HG02970 (cell line): ENCODE measurements around the gene FAM53B.

Experiments
- ATAC-seq: cut with Tn5 transposase; IDR thresholded peaks from one replicate; pipeline ENCODE4 v1.9.1; 2021; ENCODE audit warnings: mild to moderate bottlenecking, moderate library complexity, moderate number of reproducible peaks; ENCODE audit not compliant: unreplicated experiment, low FRiP score

FAM53B gene

DNA sequence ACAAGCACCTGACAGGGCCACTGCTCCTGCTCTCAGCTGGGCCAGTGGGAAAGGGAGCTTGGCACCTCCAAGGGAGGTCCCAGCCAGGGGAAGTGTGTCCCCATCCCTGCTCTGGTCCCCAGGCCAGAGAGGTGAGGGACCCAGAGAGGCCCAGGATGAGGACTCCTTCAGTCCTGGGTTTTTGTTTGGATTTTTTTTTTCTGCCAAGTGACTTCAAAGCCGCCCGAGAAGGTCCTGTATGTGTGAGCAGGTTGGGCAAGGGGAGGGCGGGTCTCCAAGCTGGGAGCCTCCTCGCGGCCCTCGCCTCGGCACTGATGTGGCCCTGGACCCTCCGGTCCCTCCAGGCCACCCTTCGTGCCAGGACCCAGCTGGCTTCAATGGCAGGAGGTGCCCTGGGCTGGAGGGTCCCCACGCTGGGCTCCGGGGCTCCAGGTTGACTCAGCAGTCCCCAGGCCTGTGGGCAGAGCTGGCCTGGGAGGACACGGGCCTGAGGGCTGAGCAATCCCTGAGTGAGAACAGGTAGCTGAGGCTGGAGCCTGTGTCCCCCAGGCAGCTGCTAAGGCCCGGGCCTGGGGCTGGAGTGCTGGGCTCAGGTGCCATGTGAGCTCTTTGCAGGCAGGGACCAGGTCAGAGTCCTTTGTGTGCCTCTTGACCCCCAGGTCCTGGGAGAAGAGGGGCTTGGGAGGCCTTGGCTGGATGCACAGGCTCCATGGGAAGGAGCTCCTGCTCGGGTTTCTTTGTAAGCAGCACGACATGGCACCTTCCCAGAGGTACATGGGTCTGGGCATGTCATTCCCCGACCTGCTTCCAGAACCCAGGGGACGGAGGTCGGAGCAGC lies 140.6 kb downstream of the FAM53B start:
- ATAC-seq = no peak

DNA sequence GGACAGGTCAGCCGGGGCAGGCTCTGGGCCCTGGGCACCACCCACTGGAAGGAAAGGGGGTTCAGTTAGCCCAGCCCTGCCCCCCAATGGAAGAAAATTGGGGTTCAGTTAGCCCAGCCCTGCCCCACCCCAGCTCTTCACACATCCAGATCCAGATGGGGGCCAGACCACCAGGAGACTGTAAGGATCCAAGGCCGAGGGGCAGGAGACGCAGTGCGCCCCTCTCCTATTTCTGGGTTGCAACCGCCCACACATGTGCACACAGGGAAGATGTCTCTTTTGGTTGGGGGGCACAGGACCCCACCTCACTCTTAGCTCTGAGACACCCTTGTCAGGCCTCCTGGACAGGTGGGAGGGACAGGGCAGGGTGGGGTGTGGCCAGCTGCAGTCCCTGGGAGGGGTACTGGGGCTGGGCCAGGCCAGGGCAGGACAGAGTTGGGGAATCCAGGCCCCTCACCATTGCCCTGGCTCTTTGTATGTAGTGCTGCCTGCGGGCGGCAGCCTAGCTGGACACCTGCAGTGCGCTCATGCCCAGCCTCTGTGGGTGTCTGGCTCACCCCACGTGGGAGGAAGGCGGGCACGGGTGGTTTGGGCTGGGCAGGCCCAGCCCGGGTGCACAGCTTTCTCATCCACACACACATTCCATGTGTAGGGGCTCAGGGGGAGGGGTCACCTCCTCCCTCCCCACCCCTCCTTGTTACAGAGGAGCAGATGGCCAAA lies 141.4 kb downstream of the FAM53B start:
- no peak for ATAC-seq

DNA sequence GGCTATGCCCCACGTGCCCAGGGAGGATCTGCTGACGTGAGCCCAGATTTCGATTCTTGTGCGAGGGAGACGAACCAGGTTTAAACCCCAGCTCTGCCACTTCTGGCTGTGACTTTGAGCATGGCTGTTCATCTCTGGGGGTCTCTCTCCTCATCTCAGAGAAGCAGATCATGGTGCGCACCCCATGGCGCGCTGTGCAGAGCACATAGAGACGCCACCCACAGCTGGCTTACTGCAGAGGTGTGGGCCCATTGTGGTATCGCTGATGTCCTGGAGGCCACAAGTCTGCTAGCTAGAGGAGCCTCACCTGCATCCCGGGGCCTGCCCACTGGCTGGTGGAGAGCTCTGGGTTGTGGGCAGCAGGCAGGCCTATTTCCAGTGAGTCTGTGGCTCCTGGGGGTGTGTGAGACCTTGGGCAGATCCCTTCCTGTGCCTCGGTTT lies 142.0 kb downstream of the FAM53B start:
- no peak for ATAC-seq

DNA sequence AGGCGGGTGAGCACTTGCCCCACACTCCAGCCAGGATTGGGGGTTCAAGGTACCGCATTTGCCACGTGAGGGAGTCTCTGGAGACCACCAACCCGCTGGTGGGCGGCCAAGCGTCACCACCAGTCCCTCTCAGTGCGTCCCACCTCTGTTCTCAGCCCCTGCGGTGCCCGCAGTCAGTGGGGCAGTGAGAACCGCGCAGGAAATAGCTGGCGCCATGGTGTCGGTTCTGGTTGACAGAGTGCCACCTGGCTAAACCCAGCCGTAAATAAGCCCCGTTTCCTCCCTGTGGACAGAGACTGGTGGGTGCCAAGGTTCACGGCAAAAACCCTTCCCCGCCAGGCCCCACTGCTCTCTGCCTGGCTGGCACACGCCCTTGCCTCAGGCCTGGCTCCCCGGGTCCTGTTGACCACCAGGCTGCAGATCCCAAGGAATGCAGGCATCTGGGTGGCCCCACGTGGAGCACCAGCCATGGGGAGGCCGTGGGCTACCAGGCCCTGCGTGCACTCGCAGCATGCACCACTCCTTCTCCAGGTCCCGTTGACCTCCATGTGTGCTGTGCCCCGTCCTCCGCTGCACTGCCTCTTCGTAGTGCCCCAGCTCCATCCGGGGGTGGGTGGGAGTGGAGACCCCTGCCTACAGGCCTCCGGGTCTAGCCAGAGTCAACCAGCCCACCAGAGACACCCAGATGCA lies 142.6 kb downstream of the FAM53B start:
- no peak for ATAC-seq

DNA sequence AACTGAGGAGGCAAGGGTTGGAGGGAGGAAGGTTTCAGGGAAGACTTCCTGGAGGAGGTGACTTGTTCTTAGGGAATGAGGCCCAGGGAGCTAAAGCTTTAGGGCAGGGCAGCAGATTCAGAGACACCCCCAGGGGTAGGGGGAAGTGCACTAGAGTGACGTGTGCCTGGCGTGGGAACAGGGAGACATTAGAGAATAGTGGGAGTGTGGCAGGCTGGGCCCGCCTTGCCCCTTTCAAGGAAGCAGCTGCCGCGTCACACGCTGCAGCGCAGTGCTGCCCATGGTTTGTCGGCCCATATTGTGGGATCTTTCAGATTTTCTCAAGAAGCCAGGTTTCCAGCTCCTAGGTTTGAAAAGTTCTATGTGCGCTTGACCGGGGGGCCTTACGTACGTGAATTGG lies 143.2 kb downstream of the FAM53B start:
- ATAC-seq = no peak

DNA sequence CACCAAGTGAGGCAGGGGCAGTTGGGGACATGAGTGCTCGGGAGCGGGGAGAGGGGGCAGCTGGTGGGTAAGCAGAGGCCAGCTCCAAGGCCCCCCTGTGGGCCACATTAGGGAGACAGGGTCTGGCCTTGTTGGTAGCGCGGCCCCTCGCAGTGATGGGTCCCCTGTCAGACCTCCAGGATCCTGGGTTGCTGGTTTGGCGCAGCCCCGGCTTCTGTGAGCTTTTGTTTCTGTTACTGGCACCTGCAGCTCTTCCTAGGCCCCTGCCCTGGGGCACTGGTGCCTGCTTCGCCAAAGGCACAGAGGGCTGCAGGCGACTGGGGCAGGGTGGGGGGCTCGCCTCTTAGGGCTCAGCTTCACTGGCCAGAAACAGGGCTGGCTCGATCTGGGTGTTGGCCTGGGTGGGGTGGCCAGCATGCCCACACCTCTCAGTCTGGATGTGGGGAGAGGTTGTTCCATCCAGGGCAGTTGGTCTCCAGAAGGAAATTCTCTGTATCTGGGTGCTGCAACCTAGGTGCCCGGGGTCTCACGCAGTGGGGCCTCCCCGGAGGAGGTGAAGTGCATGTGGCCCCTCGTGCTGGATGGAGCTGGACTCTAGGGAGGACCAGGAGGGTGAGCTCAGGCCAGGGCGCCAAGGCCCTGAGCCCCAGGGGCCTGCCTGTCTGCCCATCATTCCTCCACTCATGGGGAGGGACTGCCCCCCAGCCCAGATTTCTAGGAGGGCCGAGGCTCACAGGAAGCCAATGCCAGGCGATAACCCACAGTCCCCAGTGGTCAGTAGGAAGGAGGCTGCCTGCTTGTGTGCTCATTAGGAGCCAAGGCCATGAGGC lies 143.9 kb downstream of the FAM53B start:
- no peak for ATAC-seq

DNA sequence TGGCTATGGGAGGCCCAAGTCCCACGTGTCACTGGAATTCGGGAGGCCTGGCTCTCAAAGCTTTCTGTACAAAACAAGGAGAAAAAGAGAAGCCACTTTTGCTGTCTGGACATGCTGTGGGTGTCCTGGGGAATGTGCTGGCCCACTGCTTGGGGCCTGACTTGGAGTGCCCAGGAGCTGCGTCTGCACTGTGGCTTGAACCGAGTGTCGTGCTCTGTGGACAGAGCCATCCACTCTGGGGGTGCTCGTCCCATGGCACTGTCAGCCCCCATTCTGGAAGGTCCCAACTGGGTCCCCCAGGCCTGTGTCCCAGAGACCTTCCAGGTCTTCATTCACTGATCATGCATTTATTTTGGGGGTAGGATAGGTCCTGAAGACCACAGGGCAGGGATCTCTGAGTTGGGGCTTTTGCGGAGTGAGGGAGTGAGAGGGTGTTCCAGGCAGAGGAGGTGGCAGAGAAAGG lies 144.6 kb downstream of the FAM53B start:
- ATAC-seq = no peak

DNA sequence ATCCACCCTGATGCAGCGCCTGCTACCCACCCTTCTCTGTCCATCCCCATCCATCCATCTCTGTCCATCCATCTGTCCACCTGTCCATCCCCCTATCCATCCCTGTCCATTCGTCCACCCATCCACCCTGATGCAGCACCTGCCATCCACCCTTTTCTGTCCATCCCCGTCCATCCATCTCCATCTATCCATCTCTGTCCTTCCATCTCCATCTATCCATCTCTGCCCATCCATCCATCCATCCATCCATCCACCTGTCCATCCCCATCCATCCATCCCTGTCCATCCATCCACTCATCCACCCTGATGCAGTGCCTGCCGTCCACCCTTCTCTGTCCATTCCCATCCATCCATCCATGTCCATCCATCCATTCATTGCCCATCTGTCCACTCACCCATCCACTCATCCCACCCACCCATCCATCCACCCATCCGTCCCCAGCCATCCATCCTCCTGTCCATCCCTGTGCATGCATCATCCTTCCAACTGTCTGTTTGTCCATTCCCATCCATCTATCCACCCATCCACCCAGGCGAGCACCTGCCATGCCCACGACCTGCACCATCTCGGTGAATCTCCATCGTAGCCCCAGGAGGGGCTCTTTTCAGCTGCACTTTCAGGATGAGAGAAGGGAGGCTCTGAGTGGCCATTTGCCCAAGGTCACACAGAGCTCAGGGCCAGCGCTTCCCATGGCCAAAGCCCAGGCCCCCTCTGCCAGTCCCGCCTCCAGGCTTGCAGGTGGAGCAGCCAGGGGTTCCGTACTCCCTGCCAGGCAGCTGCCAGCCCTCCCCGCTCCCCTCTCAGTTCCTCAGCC lies 145.2 kb downstream of the FAM53B start:
- ATAC-seq = no peak

DNA sequence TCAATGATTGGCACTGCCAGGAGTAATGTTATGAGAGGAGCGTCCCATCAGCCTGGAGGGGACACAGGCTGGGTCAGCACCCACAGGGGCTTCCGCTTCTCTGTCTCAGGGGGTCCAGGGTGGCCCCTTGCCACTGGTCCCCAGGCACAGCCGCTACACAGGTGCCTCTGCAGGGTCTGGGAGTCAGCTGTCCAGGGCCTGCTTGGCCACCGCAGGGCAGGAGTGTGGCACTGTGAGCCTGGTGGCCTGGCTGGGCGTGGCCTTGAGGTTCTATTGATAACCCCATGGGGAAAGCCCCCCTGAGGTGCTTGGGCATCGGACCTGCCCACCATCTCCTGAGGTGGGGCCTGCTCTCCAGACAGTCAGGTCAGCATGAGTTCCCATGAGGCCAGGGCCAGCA lies 146.0 kb downstream of the FAM53B start:
- ATAC-seq = no peak

DNA sequence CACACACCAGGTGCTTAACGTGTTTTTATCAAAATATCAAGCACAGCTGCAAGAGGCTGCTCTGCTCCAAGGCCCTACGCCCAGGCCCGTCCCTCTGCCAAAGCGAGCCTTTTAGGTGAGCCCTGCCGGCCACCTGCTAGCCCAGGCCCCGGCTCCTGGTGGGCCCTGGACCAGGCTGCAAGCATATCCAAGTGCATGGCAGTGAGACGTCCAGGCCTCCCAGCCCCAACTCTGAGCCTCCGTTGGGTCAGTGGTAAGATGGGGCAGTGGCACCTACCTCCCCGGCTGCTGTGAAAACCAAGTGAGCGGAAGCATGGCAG lies 146.4 kb downstream of the FAM53B start:
- no peak for ATAC-seq

DNA sequence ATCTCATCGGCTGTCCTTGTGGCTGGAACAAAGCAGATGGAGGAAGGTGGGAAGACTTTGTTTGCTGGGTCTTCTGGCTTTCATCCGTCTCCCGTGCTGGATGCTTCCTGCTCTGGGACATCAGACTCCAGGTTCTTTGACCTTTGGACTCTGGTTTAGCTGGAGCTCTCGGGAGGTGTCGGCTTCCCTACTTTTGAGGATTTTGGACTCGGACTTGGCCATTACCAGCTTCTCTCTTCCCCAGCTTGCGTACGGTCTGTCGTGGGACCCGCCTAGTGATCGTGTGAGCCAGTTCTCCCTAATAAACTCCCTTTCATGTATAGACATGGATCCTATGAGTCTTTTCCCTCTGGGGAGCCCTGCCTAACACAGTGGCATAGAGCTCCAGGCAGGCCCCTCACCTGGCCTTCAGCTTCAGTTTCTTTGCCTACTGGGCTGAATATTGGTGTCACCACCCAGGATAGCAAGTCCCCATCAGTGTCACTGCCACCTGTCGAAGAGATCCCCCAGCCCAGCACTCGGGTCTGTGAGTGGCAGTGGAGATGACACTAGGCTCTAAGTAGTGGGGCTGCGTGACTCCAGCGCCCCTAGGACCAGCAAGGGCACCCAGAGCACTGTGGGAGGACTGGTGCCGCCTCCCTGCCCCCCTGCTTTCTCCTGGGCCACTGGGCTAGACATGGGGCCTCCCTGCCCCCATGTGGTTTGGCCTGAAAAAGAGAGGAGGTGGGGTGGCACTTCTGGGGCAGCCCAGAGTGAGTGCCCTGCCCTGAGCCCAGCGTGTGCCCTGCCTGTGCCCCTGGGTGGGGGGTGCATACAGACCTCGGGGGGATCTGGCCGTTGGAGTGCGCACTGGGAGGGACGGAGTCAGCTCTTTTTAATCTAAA lies 147.0 kb downstream of the FAM53B start:
- no peak for ATAC-seq

DNA sequence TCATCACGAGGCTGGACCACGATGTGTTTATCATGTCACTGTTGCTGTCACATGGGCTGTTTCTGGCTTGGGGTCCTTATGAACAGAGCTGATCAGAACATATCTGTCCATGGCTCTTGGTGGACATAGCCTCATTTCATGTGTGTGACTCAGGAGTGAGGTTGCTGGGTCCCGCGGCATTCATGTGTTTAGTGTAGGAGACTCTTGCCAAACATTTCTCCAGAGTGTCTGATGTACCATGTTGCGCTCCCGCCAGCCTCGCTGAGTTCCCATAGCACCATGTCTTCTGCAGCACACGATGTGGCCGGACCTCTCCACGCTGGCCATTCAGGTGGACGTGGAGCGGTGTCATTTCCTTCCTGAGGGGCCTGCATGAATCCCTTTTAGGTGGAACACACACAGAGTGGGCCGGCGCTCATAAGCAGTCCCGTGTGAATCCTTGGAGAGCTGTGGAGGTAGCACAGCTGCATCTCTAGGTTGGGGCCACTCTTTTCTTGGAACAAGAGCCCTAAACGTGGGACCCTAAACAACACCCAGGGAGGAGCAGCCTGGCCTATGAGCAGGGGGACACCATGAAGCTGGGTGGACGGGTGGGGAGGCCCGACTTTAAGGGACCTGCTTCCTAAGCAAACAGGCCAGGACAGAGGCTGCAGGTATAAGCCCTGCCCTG lies 147.9 kb downstream of the FAM53B start:
- ATAC-seq = no peak

DNA sequence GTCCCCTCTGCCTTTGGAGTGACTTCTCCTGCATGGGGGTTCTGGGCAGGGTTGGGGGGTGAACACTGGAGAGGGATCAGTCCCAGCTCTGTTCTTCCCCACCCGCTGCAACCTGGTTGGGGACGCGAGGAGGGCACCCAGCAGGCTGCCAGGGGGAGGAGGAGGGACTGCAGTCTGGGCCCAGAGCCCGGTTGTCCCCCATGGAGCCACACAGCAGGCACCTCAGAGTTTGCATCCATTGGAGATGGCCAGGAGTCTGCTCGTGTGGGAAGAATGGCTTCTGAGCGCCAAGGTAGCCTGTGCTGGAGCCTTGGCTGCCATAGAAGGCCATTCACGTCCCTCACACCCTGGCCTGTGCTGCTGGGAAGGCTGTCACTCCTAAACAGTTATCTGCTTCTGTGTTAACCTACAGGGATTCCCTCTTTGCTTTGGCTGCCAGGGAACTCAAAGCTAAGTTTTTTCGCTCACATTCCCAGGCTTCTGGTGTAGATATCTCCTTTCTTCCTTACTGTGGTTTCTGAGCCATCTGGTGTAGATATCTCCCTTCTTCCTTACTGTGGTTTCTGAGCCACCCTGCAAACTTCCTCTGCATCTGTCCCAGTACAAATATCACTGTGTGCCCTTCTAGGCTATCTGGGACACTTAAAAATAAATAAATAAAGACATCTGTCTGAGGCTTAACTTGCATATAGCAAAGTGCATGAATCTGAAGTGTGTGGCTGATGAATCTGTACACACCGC lies 148.9 kb downstream of the FAM53B start:
- no peak for ATAC-seq

DNA sequence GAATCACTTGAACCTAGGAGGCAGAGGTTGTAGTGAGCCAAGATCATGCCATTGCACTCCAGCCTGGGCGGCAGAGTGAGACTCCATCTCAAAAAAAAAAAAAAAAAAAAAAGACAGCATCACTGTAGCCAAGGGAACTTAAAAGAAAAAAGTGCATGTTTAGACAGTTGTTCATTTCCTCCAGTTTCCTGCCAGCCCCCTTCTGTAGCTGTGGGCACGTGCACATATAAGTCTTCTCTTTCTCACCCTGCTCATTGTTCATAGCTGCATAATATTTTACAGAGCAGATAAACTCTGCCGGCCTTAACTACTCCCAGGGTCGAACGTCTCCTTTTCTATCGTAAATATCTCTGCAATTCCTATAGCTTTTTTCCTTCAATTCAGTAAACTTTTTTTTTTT lies 149.9 kb downstream of the FAM53B start:
- ATAC-seq = no peak

DNA sequence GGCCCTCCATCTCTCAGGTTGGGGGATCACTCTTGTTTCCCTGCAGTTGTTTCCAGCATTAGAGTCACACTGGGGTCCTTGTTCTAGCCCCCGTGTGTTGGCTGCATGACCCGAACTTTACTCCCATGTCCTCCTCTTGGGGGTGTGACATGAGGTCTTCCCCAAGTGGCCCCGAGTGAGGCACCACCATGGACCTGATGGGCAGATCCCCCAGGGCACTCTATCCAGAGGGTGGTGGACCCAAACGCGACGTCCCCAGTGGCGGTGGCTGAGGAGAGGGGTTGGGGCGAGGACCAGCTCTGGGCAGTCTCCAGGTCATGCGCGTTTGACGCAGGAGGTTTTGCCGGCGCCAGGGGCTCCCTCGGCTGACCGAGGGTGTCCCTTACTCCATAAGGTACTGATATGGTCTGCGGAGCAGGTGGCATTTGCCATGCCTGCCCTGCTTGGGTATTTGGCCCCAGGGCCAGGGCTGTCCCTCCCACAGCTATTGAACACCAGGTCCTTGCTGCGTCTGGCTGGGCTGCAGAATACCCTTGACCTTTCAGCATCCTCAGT lies 150.7 kb downstream of the FAM53B start:
- no peak for ATAC-seq

DNA sequence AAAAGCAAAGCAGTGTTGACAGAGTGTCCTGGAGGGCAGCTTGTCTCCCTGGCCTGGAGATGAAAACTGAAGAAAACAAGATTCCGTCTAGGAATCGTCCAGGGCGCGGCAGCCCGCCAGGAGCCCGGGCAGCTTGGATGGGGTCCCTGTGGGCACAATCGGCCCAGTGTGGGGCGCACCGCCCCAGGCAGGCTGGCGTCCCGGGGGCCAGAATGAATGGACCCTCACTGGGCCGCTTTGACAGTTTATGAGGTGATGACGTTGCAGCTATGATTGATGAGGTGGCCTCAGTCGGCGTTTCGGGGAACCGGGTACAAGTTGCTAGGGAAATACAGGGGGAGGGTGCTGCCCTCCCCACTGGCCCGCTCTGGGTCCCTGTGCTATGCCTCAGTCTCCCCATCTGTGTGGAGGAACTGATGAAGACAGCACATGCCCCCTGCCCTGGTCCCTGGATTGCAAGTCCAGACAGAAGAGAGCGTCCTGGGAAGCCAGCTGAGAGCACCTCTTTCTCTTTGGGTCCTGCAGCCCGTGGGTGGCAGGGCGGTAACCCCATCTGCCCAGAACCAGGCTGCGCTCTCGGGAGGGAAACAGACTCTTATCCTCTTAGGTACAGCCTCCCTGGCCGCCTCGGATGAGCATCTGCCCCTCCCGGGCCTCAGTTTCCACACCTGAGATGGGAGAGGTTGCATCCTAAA lies 151.3 kb downstream of the FAM53B start:
- ATAC-seq = no peak

DNA sequence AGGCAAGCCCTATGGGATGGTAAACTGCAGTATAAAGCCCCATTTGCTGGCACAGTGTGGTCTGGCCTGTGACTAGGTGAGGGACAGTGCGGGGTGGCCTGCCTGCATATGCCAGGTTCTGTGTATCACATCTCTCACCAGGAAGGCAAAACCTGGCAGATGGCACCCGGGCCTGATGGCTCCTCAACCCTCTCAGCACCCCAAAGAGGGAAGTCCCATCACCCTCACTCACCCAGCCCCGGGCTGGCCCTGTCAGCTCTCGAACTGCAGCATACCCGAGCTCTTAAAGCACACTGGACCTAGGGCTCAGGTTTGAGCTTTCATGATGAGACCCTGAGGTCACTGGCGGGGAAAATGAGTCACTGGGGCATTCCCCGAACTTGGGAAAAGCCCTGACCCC lies 152.1 kb downstream of the FAM53B start:
- ATAC-seq = no peak
